ENCODE results near the gene GABBR2.

GRCh38 chr9:98637381-98637780 lies 71.4 kb downstream of the GABBR2 start:
- TF ChIP-seq, protein P1, sequence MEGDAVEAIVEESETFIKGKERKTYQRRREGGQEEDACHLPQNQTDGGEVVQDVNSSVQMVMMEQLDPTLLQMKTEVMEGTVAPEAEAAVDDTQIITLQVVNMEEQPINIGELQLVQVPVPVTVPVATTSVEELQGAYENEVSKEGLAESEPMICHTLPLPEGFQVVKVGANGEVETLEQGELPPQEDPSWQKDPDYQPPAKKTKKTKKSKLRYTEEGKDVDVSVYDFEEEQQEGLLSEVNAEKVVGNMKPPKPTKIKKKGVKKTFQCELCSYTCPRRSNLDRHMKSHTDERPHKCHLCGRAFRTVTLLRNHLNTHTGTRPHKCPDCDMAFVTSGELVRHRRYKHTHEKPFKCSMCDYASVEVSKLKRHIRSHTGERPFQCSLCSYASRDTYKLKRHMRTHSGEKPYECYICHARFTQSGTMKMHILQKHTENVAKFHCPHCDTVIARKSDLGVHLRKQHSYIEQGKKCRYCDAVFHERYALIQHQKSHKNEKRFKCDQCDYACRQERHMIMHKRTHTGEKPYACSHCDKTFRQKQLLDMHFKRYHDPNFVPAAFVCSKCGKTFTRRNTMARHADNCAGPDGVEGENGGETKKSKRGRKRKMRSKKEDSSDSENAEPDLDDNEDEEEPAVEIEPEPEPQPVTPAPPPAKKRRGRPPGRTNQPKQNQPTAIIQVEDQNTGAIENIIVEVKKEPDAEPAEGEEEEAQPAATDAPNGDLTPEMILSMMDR (IDR thresholded peaks at IDR 0.05), result no peak
- no peak for TF ChIP-seq POLR2AphosphoS5 (IDR thresholded peaks at IDR 0.05; ENCODE audit: low read depth, low read length)
- TF ChIP-seq SIN3A (IDR thresholded peaks at IDR 0.05; ENCODE audit: borderline replicate concordance, insufficient read depth, low read depth, low read length), result no peak
- TF ChIP-seq, protein P2, sequence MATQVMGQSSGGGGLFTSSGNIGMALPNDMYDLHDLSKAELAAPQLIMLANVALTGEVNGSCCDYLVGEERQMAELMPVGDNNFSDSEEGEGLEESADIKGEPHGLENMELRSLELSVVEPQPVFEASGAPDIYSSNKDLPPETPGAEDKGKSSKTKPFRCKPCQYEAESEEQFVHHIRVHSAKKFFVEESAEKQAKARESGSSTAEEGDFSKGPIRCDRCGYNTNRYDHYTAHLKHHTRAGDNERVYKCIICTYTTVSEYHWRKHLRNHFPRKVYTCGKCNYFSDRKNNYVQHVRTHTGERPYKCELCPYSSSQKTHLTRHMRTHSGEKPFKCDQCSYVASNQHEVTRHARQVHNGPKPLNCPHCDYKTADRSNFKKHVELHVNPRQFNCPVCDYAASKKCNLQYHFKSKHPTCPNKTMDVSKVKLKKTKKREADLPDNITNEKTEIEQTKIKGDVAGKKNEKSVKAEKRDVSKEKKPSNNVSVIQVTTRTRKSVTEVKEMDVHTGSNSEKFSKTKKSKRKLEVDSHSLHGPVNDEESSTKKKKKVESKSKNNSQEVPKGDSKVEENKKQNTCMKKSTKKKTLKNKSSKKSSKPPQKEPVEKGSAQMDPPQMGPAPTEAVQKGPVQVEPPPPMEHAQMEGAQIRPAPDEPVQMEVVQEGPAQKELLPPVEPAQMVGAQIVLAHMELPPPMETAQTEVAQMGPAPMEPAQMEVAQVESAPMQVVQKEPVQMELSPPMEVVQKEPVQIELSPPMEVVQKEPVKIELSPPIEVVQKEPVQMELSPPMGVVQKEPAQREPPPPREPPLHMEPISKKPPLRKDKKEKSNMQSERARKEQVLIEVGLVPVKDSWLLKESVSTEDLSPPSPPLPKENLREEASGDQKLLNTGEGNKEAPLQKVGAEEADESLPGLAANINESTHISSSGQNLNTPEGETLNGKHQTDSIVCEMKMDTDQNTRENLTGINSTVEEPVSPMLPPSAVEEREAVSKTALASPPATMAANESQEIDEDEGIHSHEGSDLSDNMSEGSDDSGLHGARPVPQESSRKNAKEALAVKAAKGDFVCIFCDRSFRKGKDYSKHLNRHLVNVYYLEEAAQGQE (IDR thresholded peaks at IDR 0.05; ENCODE audit: insufficient read depth in 1 of 2, low read depth in 2 of 2, low read length in 1 of 2), result no peak
- no peak for TF ChIP-seq TCF7L2 (IDR thresholded peaks at IDR 0.05; ENCODE audit: low read depth, low read length)
